CD4-positive, alpha-beta T cell treated with Interleukin-2 at 100 ng/mL for 4 hours (primary cell): ENCODE results near the gene CARD16.
A peak's percentile ranks its signal among the peaks of the same experiment; 100 is the strongest.
"Not testable (repeated sequence)": the region's sequence is repeated elsewhere in the genome, so short reads cannot be mapped to it uniquely, and the experiment has no call there.

Experiments
- DNase-seq: peaks from one replicate; pipeline ENCODE4 v3.0.0-alpha.2; 2020; ENCODE audit warnings: low spot score

Gene CARD16

GRCh38 chr11:105044557-105045524 lies at the start of gene CARD16:
Gene CARD16 (minus strand): TSS chr11:105045335. CDS start chr11:105045297, 38 bp downstream.
- peak; percentile 67 for DNase-seq

- no peak for DNase-seq
These were observed 47.4 kb upstream of the CARD16 start for GRCh38 chr11:105092256-105093239.

GRCh38 chr11:105081412-105082150 lies 36.4 kb upstream of the CARD16 start:
- no peak for DNase-seq

- DNase-seq: not testable (repeated sequence)
These were observed 35.2 kb upstream of the CARD16 start for GRCh38 chr11:105080171-105080906.

GRCh38 chr11:105078283-105078682 lies 33.1 kb upstream of the CARD16 start:
- no peak for DNase-seq

GRCh38 chr11:105077141-105077790 lies 32.1 kb upstream of the CARD16 start:
- not testable (repeated sequence) for DNase-seq

GRCh38 chr11:105074166-105074530 lies 29.0 kb upstream of the CARD16 start:
- no peak for DNase-seq

GRCh38 chr11:105073456-105074165 lies 28.5 kb upstream of the CARD16 start:
- no peak for DNase-seq

GRCh38 chr11:105072080-105072479 lies 26.9 kb upstream of the CARD16 start:
- DNase-seq: not testable (repeated sequence)

- peak; percentile 53 for DNase-seq
These were observed 26.1 kb upstream of the CARD16 start for GRCh38 chr11:105071089-105071732.

- peak; percentile 48 for DNase-seq
These were observed 25.2 kb upstream of the CARD16 start for GRCh38 chr11:105070306-105070705.

- DNase-seq: not testable (repeated sequence)
These were observed 24.6 kb upstream of the CARD16 start for GRCh38 chr11:105069749-105070148.

- DNase-seq: not testable (repeated sequence)
These were observed 18.3 kb upstream of the CARD16 start for GRCh38 chr11:105063245-105063941.

- no peak for DNase-seq
These were observed 12.3 kb upstream of the CARD16 start for GRCh38 chr11:105057432-105057831.

- DNase-seq: no peak
These were observed 11.3 kb upstream of the CARD16 start for GRCh38 chr11:105056446-105056845.

GRCh38 chr11:105054723-105055493 lies 9.8 kb upstream of the CARD16 start:
- no peak for DNase-seq

GRCh38 chr11:105052487-105052886 lies 7.4 kb upstream of the CARD16 start:
- no peak for DNase-seq

- no peak for DNase-seq
These were observed 6.4 kb upstream of the CARD16 start for GRCh38 chr11:105051559-105051958.
